Fibroblast of the aortic adventitia (primary cell): Measurements from ENCODE around the gene TSC1. TPM values are rescaled to one million over a fixed set of nuclear protein-coding genes. Genes with fewer than 3 reads are reported as not detected.
A peak's percentile ranks its signal among the peaks of the same experiment; 100 is the strongest.

Experiments used
- DNase-seq: peaks from one replicate; pipeline ENCODE4 v3.0.0-alpha.2; 2010; ENCODE audit warnings: low read depth
- H3K4me3 ChIP-seq: 2 replicates; pipeline ENCODE4 v1.5.1; 2011; ENCODE audit warnings: low read depth, mild to moderate bottlenecking, control low read depth, low read length, moderate library complexity
- total RNA-seq: library from RNA; depleted of rRNA; stranded (reverse); fragments of >200 nt; gene quantifications from 2 replicates; pipeline ENCODE4 v1.2.3, GENCODE V29; 2012; ENCODE audit warnings: low replicate concordance
- TF ChIP-seq, protein P1 (sequence below): IDR thresholded peaks from 2 replicates; pipeline ENCODE4 v1.5.1; 2011; ENCODE audit warnings: mild to moderate bottlenecking, low read length, control low read depth, inconsistent platforms; ENCODE audit not compliant: insufficient read depth

Gene TSC1
- total RNA-seq, 1 donor, result 70.7 TPM

DNA sequence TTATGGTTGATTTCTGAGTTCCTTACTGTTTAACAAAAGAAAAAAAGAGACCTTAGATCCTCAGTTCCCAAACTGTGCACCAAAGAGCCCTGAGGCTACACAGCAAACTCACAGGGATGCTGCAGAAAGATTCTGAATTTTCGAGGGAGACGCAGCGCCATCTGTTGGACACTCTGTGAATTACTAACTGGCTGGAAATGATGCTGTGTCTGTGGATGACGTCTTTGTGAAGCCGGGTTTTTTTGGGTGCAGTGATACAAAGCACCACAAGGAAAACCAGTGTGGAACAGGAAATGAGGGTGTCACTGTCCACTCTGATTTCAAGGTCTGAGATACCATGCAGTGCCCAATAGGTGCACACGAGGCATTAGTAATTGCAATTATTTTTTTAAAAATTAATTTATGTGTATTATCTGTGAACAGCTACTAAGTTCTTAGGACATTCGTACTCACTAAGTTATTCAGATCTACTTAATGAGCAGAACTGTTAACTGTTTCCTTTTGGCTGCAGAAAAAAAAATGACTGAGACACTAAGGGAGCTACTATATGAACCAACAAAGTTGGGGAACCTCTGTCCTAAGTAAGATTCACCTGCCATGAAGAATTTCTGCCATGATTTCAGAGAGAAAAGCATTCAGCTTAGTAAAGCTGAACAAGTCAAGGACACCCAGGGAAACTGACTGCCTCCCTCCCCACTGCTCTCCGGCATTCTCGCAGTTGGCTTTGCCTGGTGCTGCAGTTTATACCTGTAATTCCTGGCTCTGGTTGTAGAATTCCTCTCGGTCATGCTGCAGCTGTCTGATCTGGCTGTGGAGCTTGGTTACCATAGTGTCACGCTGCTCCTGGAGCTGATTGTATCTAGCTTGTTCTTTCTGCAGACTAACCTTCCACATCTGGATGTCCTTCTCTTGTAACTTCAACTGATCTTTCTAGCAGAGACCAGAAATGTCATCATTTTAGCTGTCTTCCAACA, 42.3 kb downstream of the TSC1 start:
- TF ChIP-seq, protein P1, sequence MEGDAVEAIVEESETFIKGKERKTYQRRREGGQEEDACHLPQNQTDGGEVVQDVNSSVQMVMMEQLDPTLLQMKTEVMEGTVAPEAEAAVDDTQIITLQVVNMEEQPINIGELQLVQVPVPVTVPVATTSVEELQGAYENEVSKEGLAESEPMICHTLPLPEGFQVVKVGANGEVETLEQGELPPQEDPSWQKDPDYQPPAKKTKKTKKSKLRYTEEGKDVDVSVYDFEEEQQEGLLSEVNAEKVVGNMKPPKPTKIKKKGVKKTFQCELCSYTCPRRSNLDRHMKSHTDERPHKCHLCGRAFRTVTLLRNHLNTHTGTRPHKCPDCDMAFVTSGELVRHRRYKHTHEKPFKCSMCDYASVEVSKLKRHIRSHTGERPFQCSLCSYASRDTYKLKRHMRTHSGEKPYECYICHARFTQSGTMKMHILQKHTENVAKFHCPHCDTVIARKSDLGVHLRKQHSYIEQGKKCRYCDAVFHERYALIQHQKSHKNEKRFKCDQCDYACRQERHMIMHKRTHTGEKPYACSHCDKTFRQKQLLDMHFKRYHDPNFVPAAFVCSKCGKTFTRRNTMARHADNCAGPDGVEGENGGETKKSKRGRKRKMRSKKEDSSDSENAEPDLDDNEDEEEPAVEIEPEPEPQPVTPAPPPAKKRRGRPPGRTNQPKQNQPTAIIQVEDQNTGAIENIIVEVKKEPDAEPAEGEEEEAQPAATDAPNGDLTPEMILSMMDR, result peak; percentile 83
- DNase-seq, result peak; percentile 86
- H3K4me3 ChIP-seq, result no peak overlapping the region

DNA sequence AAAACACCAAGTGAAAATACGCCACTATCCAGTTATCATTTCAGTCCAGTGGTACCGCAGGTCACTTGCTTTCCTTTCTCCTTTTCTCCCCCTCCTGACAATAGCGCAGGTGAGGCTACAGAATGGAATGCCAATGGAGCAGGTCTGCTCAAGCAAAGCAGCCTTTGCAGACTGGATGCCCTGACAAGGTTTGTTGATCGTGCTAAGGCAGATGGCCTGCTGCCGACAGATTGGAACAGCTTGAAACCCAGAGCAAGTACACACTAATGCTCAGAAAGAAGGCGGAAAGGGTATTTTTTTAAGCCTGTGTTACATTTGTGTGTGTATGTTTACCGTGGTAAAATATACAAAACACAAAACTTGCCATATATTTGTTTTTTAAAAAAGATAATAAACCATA, 46.4 kb downstream of the TSC1 start:
- no peak for DNase-seq
- TF ChIP-seq, protein P1, result no peak
- H3K4me3 ChIP-seq, result no peak overlapping the region

DNA sequence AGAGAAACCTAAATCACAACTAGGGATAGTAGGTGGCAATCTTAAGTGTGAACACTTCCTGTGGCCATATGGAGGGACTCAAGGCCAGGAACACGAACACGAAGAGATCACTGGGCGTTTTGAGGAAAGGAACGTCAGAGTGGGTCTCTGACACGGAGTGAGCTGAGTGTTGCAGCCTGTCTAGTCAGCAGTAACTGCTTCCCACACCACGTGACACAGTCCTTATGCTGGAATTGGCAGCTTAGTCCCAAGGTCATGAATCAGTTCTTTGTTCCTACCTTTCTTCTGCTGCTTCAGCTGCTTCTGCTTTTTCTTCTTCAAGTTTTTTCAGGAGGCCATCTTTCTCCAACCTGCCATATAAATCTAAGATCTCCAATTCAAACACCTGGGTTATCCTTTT, 47.5 kb downstream of the TSC1 start:
- no peak overlapping the region for H3K4me3 ChIP-seq
- DNase-seq, result no peak
- TF ChIP-seq, protein P1, result no peak

DNA sequence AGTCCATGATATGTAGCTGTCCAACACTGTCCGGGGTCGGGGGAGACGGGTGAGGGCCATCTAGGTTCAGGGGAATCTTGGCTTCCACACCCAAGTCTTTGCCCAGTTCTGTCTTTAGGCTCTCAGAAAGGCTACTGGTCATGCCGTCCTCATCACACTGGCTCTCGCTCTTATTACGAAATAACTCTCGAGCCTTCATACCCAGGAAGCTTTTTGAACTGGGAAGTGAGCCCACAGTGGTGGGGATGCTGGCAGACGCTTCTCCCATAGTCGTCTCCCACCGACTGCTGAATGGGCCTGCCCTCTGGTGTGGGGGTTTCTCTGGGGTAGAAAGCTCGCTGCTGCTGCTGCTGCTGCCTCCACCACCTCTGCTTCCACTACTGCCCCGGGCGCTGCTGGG, 48.2 kb downstream of the TSC1 start:
- TF ChIP-seq, protein P1, result no peak
- H3K4me3 ChIP-seq, result no peak overlapping the region
- DNase-seq, result no peak

DNA sequence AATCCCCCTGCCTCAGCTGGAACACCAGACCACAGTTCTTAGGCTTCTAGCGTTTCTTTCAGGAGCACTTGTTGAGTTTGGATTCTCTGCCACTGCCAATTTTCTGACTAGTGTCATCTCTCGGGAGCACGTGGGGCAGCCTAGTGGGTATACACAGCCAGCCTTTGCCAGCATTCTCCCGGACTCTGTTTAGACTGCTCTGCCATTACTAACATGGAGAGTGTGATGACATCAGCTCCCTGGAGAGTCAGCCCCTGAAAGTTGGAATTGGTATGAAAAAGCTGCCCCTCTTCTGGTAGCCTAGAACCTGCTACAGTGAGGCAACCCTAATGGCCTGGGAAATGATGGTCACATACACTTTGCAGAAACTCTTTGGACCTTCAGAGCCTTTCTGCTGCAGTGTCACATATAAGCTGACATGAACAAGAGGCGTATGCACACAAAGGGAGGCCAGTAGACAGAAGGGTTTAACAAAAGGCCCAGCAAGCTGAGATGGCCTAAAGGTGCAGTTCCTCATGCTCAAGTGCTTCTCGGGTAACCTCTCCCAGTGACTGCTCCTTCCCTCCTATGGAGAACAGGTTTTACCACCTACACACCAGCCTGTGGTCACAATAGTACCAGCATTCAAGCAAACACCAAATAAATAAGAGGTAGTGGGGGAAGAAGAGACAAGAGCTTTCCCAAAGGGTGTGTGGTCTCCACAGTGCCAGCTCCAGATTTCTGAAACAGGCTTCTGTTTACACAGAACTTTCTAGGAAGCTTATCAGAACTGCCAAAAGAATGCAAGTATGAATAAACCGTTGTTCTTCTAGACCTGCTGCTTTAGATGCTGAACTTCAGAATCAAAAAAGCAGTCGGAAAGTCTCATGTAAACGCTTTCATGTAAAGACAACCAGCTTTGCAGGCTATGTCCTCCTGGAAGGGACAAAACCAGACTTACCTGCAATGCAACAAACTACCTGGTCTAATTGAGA, 49.3 kb downstream of the TSC1 start:
- no peak for DNase-seq
- H3K4me3 ChIP-seq, result no peak overlapping the region
- TF ChIP-seq, protein P1, result no peak

DNA sequence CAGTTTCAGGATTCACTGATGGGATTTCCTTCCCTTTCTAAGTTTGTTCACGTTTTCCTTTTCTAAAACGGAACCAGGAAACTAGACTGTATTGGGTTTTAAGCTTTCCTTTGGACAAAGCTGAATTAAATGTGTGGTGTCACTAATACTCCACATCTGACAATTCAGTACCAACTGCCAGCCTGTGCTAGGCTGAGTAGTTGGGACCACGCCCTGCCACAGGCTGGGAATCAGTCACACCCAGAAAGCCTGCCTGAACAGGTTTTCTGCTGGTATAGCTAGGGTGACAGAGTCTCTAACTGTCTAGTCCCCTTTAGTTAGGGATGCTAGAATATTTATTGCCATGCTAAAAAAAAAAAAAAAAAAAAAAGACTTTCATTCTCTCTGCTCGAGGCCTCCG, 50.1 kb downstream of the TSC1 start:
- no peak for DNase-seq
- H3K4me3 ChIP-seq, result no peak overlapping the region

More for the DNA sequence above, 50.1 kb downstream of the TSC1 start:
- TF ChIP-seq, protein P1, result no peak
